ENCODE measurements around the gene UBR4.

UBR4 gene

GRCh38 chr1:19087737-19088594 lies 122.1 kb downstream of the UBR4 start:
- no peak for DNase-seq

- no peak for DNase-seq
These were observed 122.9 kb downstream of the UBR4 start for GRCh38 chr1:19087017-19087736.

- DNase-seq: no peak
These were observed 123.7 kb downstream of the UBR4 start for GRCh38 chr1:19086176-19086875.

GRCh38 chr1:19084206-19084738 lies 125.8 kb downstream of the UBR4 start:
- DNase-seq: no peak

GRCh38 chr1:19083081-19083480 lies 127.0 kb downstream of the UBR4 start:
- DNase-seq: no peak

GRCh38 chr1:19081218-19081893 lies 128.7 kb downstream of the UBR4 start:
- no peak for DNase-seq

- no peak for DNase-seq
These were observed 129.3 kb downstream of the UBR4 start for GRCh38 chr1:19080721-19081120.

- DNase-seq: no peak
These were observed 130.3 kb downstream of the UBR4 start for GRCh38 chr1:19079541-19080472.

- DNase-seq: no peak
These were observed 131.5 kb downstream of the UBR4 start for GRCh38 chr1:19078536-19078935.

- DNase-seq: no peak
These were observed 133.0 kb downstream of the UBR4 start for GRCh38 chr1:19076841-19077616.

GRCh38 chr1:19074902-19075721 lies 135.0 kb downstream of the UBR4 start:
- DNase-seq: no peak

- no peak for DNase-seq
These were observed 135.6 kb downstream of the UBR4 start for GRCh38 chr1:19074361-19074901.

- DNase-seq: no peak
These were observed 136.5 kb downstream of the UBR4 start for GRCh38 chr1:19073311-19074186.

- DNase-seq: no peak
These were observed 137.6 kb downstream of the UBR4 start for GRCh38 chr1:19072285-19072981.

GRCh38 chr1:19071674-19072281 lies 138.3 kb downstream of the UBR4 start:
- DNase-seq: no peak

GRCh38 chr1:19070891-19071621 lies 139.0 kb downstream of the UBR4 start:
- no peak for DNase-seq

- DNase-seq: no peak
These were observed 139.8 kb downstream of the UBR4 start for GRCh38 chr1:19070197-19070651.

Measured in NCI-H774 (cell line).